HepG2 (cell line): ENCODE results near the gene HES1. TPM values are rescaled to one million over a fixed set of nuclear protein-coding genes. Genes with fewer than 3 reads are reported as not detected.

ENCODE experiments used
- AGO2 ChIP-seq: fragments of 200-400 bp; formaldehyde crosslinking; optimal IDR thresholded peaks from 2 replicates; pipeline ENCODE3; 2017; ENCODE audit warnings: mild to moderate bottlenecking, low read depth, low read length, moderate library complexity
- ATF2 ChIP-seq: sonication (generic); formaldehyde crosslinking; IDR thresholded peaks from 2 replicates; pipeline ENCODE4 v1.4.0; 2020; ENCODE audit warnings: missing genetic modification reagents
- FOSL1 ChIP-seq: sonication (generic); formaldehyde crosslinking; IDR thresholded peaks from 2 replicates; pipeline ENCODE4 v1.9.0; 2021; ENCODE audit warnings: missing genetic modification reagents, borderline replicate concordance
- HOXA3 ChIP-seq: sonication (generic); formaldehyde crosslinking; IDR thresholded peaks from 2 replicates; pipeline ENCODE4 v1.5.0; 2020; ENCODE audit warnings: missing genetic modification reagents
- KDM2A ChIP-seq: sonication (generic); formaldehyde crosslinking; IDR thresholded peaks from 2 replicates; pipeline ENCODE4 v1.4.0; 2020; ENCODE audit warnings: low read depth, missing genetic modification reagents, borderline replicate concordance
- KLF13 ChIP-seq: sonication (generic); formaldehyde crosslinking; IDR thresholded peaks from 2 replicates; pipeline ENCODE4 v1.4.0; 2020; ENCODE audit warnings: mild to moderate bottlenecking, missing genetic modification reagents
- MAFK ChIP-seq, 2 experiments: IDR thresholded peaks in 1 of 2; conservative IDR thresholded peaks in 1 of 2; 2 replicates each; pipeline ENCODE4 v1.6.1; 2011; ENCODE audit warnings: improper control_type of control experiment in 2 of 2, low read length in 2 of 2
- NFE2L1 ChIP-seq: sonication (generic); formaldehyde crosslinking; IDR thresholded peaks from 2 replicates; pipeline ENCODE4 v1.4.0; 2020; ENCODE audit warnings: missing genetic modification reagents, mild to moderate bottlenecking, borderline replicate concordance
- RXRA ChIP-seq: sonication (generic); formaldehyde crosslinking; IDR thresholded peaks from 2 replicates; pipeline ENCODE4 v1.5.1; 2020; ENCODE audit warnings: missing genetic modification reagents
- TEAD3 ChIP-seq: optimal IDR thresholded peaks from 2 replicates; pipeline ENCODE3; 2016; ENCODE audit warnings: borderline replicate concordance
- TEF ChIP-seq: sonication (generic); formaldehyde crosslinking; IDR thresholded peaks from 2 replicates; pipeline ENCODE4 v1.5.0; 2020; ENCODE audit warnings: missing genetic modification reagents
- ZEB1 ChIP-seq: IDR thresholded peaks from 2 replicates; pipeline ENCODE4 v1.6.1; 2012; ENCODE audit warnings: mild to moderate bottlenecking, low read depth, inconsistent platforms; ENCODE audit not compliant: insufficient replicate concordance
- ZFP41 ChIP-seq: sonication (generic); formaldehyde crosslinking; IDR thresholded peaks from 2 replicates; pipeline ENCODE4 v1.4.0; 2020; ENCODE audit warnings: mild to moderate bottlenecking, missing genetic modification reagents, borderline replicate concordance
- ZKSCAN1 ChIP-seq: fragments of 150-350 bp; IDR thresholded peaks from 2 replicates; pipeline ENCODE4 v1.6.1; 2014; ENCODE audit warnings: low read length
- ZNF30 ChIP-seq: sonication (generic); formaldehyde crosslinking; IDR thresholded peaks from 2 replicates; pipeline ENCODE4 v1.5.0; 2020; ENCODE audit warnings: mild to moderate bottlenecking, missing genetic modification reagents
- ZNF383 ChIP-seq: sonication (generic); formaldehyde crosslinking; IDR thresholded peaks from 2 replicates; pipeline ENCODE4 v1.4.0; 2020; ENCODE audit warnings: missing genetic modification reagents, mild to moderate bottlenecking, borderline replicate concordance
- ZNF430 ChIP-seq: sonication (generic); formaldehyde crosslinking; IDR thresholded peaks from 2 replicates; pipeline ENCODE4 v1.9.0; 2021; ENCODE audit warnings: mild to moderate bottlenecking, missing genetic modification reagents
- ZNF451 ChIP-seq: sonication (generic); formaldehyde crosslinking; IDR thresholded peaks from 2 replicates; pipeline ENCODE4 v1.5.0; 2020; ENCODE audit warnings: mild to moderate bottlenecking, missing genetic modification reagents
- ZNF614 ChIP-seq: IDR thresholded peaks from 2 replicates; pipeline ENCODE4 v1.6.1; 2018; ENCODE audit warnings: missing biosample characterization, missing genetic modification reagents, inconsistent platforms, borderline replicate concordance
- ZNF710 ChIP-seq: sonication (generic); formaldehyde crosslinking; IDR thresholded peaks from 2 replicates; pipeline ENCODE4 v1.5.0; 2020; ENCODE audit warnings: mild to moderate bottlenecking, missing genetic modification reagents, borderline replicate concordance
- polyA plus RNA-seq, 8 experiments: library from polyadenylated mRNA; depleted of rRNA in 3 of 8; stranded (reverse) in 7 of 8; unstranded in 1 of 8; fragments of >200 nt; fragmentation: Illumina TruSeq in 4 of 8; extraction: Trizol in 4 of 8; gene quantifications; 2 replicates each; pipeline versions ENCODE4 v1.2.1 to v1.2.3, GENCODE V29; 2011 to 2016; ENCODE audit warnings: low read depth in 4 of 8, missing spikeins in 1 of 8, mixed read lengths in 1 of 8; ENCODE audit not compliant: insufficient read depth in 1 of 8
- total RNA-seq, 5 experiments: library from RNA; depleted of rRNA; stranded (reverse); fragments of >200 nt; fragmentation: Illumina TruSeq; extraction: Trizol; gene quantifications; 2 replicates each; pipeline ENCODE4 v1.2.3, GENCODE V29; 2016; ENCODE audit warnings: low read depth in 1 of 5
- TF ChIP-seq, protein P1 (sequence below): sonication (generic); IDR thresholded peaks from 2 replicates; pipeline ENCODE4 v1.6.1; 2016; ENCODE audit warnings: low read depth, borderline replicate concordance
- TF ChIP-seq, protein P2 (sequence below): sonication (generic); formaldehyde crosslinking; IDR thresholded peaks from 2 replicates; pipeline ENCODE4 v1.9.0; 2022; ENCODE audit warnings: low read depth, missing genetic modification reagents

The HES1 gene
- total and polyA plus RNA-seq, 2 of the 13 experiments (the other 11 are each of a cell fraction or from before 2014, with no cell fraction given), result 15.4 to 19.8 TPM

GRCh38 chr3:194089357-194090177, 46.4 kb upstream of the HES1 start (continued):
- TF ChIP-seq ZNF430 (CRISPR knock-in tag) (no peak), HOXA3 (CRISPR knock-in tag) (peak; percentile 72), KDM2A (CRISPR knock-in tag) (peak; percentile 77; the same call in 1 of the 2 replicates), ZNF451 (CRISPR knock-in tag) (no peak), ZNF710 (CRISPR knock-in tag) (no peak), TEF (CRISPR knock-in tag) (no peak), RXRA (CRISPR knock-in tag) (peak; percentile 64; the same call in 1 of the 2 replicates), ATF2 (CRISPR knock-in tag) (peak; percentile 68; the same call in 1 of the 2 replicates), ZNF383 (no peak), FOSL1 (CRISPR knock-in tag) (no peak), ZFP41 (CRISPR knock-in tag) (no peak), KLF13 (CRISPR knock-in tag) (no peak), MAFK (conservative IDR thresholded peaks at IDR 0.05 in 1 of 2, IDR thresholded peaks at IDR 0.05 in 1 of 2; ENCODE audit: low read length in 2 of 2) (peak; percentile 54 to 66), TEAD3 (CRISPR knock-in tag) (peak; percentile 74), ZNF30 (CRISPR knock-in tag) (no peak), NFE2L1 (CRISPR knock-in tag) (no peak), ZKSCAN1 (no peak), ZEB1 (no peak), ZNF614 (CRISPR knock-in tag) (0 out of 2 replicates have a peak, but pooled peaks have one; percentile 31), AGO2 (no peak)
- TF ChIP-seq, protein P1, sequence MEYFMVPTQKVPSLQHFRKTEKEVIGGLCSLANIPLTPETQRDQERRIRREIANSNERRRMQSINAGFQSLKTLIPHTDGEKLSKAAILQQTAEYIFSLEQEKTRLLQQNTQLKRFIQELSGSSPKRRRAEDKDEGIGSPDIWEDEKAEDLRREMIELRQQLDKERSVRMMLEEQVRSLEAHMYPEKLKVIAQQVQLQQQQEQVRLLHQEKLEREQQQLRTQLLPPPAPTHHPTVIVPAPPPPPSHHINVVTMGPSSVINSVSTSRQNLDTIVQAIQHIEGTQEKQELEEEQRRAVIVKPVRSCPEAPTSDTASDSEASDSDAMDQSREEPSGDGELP, result 0 out of 2 replicates have a peak, but pooled peaks have one; percentile 5
- TF ChIP-seq, protein P2, sequence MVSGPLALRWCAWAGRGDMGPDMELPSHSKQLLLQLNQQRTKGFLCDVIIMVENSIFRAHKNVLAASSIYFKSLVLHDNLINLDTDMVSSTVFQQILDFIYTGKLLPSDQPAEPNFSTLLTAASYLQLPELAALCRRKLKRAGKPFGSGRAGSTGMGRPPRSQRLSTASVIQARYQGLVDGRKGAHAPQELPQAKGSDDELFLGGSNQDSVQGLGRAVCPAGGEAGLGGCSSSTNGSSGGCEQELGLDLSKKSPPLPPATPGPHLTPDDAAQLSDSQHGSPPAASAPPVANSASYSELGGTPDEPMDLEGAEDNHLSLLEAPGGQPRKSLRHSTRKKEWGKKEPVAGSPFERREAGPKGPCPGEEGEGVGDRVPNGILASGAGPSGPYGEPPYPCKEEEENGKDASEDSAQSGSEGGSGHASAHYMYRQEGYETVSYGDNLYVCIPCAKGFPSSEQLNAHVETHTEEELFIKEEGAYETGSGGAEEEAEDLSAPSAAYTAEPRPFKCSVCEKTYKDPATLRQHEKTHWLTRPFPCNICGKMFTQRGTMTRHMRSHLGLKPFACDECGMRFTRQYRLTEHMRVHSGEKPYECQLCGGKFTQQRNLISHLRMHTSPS (CRISPR knock-in tag), result no peak
